GM19043 (cell line): ENCODE measurements around the gene RAB36.

Source experiments
- ATAC-seq: cut with Tn5 transposase; IDR thresholded peaks from one replicate; pipeline ENCODE4 v1.9.1; 2021; ENCODE audit warnings: low read depth; ENCODE audit not compliant: unreplicated experiment

Gene RAB36

DNA sequence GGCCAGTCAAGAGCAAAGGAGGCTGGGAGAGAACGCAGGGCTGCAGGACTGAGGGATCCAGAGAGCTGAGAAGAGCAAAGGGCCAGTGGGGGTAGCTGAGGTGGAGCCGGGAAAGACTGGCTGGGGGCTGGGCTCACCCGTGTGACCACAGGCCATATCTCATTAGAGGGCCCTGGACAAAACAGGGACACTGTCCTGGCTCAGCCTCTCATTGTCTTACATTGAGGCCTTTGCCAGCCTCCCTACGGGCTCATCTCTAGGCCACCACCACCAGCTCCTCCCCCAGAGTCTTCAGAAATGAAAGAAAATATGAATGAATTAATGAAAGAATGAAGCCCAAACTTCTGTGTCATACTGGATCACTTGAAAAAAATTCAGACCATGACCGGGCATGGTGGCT, 9.2 kb downstream of the RAB36 start:
- ATAC-seq = no peak

GRCh38 chr22:23155143-23155542, 9.9 kb downstream of the RAB36 start:
- no peak for ATAC-seq

GRCh38 chr22:23155831-23156230, 10.6 kb downstream of the RAB36 start:
- ATAC-seq = no peak

DNA sequence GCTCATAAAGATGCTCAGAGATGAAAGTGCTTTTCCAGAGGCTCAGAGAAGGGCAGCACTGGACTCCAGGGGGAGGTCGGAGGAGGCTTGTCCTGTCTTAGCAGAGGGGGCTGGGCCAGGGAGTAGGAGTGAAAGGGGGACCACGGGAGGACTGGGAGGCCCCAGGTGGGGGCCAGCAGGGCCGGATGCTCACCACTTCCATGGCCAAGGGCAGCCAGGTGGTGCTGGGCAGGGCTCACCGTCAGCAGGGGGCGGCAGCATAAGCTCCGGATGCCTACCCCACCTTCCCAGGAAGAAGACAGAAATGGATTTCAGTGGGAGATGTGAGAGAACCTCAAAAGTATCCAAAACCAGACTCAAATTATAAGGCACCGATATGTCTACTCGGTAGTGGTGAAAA, 11.0 kb downstream of the RAB36 start:
- no peak for ATAC-seq

- ATAC-seq = no peak
Observed at GRCh38 chr22:23157560-23158515, 12.6 kb downstream of the RAB36 start.

GRCh38 chr22:23158516-23159290, 13.4 kb downstream of the RAB36 start:
- no peak for ATAC-seq

DNA sequence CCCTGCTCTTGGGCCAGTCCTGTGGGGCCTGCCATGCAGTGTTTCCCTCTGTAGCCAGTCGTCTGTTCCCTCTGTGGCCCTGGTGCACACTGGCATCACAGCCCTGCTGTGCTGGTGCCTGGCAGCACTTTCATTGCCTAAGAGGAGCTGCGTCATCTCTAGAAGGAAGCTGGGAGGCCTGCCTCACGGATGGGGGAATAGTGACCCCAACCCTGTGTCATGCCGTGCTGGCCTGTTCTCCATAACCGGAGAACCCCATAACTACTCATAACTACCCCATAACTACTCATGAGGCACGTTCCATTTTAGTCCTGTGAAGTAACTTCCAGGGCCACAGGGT, 14.0 kb downstream of the RAB36 start:
- ATAC-seq = no peak

- ATAC-seq = no peak
Observed at GRCh38 chr22:23161029-23161428, 15.8 kb downstream of the RAB36 start.

DNA sequence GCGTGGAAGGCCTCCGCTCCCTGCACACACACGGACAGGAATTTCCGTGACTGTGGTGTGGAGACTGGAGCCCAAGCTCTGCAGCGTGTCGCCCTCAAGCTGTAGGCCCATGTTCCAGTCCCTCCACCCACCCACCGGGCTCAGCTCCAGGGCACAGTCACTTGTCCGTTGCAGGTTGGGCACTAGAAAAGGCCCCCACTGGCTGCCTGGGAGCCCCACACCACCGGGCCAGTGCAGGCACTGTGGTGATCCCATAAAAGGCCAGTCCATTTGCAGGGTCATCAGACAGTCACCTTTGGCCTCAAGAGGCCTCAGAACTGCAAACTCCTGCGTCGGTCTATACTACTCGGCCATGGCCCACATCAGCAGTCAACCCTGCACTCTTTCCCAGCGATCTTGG, 16.3 kb downstream of the RAB36 start:
- no peak for ATAC-seq

DNA sequence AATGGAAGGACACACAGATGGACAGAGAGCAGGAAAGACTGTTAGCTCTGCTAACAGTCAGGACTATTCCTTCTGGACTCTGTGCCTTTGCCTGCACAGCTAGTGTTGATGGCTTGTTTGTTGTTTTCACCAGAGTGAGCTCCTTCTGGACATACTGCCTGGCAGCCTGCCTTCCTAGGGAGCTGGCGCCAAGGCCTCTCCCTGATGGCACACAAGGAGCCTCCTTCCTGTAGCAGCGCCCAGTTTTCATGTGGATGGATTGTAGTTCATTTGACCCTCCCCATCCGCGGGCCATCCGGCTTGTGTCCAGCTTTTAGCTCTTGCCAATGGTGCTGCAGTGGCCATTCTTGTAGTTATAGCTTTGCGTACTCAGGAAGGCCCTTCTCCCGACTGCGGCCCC, 18.4 kb downstream of the RAB36 start:
- no peak for ATAC-seq

GRCh38 chr22:23164091-23164490, 18.8 kb downstream of the RAB36 start:
- ATAC-seq = no peak

DNA sequence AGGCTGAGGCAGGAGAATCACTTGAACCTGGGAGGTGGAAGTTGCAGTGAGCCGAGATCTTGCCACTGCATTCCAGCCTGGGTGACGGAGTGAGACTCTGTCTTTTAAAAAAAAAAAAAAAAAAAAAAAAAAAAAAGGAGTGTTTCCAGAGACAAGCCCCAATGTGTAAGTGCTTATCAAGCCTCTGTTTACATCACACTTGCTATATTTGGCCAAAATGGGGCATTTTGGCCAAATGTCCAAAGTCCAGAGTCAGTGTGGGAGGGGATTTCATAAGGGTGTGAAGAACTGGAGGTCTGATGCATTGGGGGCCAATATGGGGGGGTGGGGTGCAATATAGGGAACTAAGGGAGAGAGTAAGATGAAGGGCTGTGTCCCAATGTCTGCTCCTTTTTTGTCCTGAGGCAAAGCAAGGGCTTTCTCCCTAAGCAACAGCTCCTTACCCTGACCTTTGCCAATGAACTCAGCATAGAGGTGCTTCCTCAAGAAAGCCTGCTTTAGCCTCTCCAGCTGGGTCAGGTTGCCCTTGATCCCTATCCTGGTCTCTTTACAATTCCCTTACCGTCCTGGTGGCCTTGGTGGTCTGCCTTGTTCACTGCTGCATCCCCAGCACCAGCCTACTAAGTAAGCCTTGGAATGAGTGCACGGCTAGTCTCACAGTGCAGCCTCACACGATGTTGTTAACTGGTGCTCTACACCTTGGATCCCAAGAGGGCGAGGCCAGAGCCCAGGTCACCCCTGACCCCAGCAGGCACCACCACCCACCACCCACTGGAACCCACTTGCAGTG, 21.0 kb downstream of the RAB36 start:
- no peak for ATAC-seq

DNA sequence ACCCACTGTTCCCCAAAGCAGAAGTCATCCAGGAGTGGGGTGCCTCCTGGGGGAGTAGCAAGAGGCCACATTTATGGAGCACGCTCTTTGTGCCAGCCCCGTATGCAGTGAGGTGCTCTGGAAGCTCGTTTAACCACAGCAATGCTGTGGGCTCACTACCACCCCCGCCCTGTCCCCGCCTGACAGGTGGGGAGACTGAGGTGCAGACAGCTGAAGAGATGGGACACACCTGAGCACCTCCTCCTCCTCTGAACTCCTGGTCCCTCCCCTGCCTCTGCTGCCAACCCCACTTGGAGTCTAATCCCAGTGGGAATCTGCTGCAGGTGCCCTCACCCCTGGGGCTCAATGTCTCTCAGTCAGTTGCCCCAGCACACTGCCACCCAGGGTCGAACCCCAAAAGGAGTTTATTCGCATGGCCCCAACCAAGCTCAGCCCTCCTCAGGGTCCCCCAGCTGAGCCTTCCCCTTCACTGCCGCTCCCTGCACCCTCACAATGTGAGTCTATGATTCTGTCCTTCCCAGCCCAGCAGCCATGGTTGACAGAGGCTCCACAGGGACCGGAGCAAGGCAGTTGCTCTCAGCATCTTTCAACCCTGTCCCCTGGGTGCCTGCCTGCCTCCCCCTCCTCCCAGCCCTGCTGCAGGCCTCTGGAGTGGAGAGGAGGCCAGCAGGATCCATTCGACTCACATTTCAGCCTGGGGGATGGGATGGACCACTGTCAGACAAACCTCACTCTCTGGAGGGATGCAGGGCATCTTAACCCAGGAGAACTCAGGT, 21.8 kb downstream of the RAB36 start:
- ATAC-seq = no peak

- ATAC-seq = no peak
Observed at GRCh38 chr22:23168391-23169042, 23.2 kb downstream of the RAB36 start.

GRCh38 chr22:23169043-23169406, 23.7 kb downstream of the RAB36 start:
- ATAC-seq = no peak

DNA sequence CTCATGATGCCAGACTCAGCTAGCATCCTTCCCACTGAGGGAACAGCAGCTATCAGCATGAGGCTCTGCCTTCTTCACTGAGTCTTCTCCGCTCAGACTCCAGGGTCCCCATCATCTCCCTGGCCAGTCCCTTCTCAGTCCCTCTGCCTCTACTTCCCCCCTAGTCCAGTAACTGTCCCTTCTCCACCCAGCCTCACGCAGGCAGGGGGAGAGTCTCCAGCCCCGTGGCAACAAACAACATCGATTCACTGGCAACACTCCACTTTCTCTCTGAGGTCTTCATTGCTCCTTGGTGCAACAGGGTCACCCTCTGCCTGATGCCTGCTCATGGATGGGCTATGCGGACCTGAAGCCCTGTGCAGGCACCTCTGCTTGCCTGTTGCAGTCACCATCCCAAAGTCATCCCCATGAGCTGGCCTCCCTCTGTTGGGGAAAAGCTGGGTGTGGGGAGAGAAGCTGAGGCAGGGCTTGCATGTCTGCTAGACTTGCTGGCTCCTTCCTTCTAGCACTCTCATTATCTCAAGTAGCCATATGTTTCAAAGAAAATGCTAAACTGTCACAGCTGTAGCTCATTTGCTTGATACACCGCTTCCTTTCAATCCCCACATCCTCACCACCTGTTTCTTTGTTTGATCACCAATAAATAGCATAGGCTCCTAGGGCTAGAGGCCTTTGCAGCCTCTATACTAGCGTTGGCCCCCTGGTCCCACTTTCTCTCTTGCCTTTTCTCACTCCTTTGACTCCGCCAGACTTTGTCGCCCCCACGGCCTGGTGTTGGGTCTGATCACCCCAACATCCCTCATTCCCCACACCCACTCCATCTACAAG, 30.8 kb downstream of the RAB36 start:
- no peak for ATAC-seq

DNA sequence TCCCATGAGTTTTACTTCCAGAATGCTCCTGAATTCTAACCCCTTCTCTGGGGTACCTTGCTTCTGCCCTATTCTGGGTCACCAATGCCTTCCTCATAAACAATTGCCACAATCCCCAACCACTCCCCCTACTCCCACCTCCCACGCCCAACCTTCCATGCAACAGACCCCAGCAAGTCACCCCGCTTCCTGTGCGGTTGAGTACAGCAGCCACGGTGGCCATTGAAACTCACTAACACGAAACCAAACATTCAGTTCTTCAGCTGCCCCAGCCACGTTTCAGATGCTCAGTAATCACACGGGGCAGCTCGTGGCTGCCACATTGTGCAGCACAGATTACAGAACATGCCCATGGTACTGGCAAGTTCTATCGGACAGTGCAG, 31.4 kb downstream of the RAB36 start:
- ATAC-seq = no peak

DNA sequence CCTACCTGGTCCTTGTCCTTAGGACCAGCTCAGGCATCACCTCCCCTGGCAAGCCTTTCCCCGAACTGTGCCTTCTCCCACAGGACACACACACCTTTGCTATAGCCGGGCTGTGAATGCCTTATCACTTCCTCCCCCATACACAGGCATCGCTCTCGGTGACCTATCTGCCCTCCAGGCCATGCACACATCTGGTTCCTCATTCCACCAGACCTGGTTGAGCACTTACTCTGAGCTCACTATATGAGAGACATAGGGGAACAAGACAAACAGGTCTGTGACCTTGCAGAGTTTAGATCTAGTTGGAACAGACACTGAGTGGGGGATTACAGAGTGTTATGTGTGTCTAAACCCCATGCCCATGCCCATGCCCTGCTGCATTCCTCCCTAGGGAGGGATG, 31.9 kb downstream of the RAB36 start:
- no peak for ATAC-seq
